ENCODE data around the gene REL. TPM values are rescaled to one million over a fixed set of nuclear protein-coding genes. Genes with fewer than 3 reads are reported as not detected.

REL gene
- total RNA-seq, 2 experiments from 2014 or later, result 42.7 to 55.9 TPM

DNA sequence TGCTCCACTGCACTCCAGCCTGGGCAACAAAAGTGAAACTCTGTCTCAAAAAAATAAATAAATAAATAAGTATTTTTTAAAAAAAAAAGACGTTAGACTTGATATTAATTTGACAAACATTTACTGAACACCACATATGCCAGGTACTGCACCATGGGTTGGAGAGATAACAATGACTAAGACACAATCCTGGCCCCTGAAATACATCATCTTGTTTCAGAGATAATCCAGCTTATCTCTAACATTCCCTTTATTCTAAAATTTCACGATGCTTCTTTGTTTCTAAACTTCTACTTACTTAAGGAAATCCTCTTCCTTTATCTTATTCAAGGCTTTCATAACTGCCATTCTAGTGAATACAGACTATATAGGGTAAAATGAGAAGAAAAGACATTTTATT is 81.2 kb downstream of the REL start:
- Mint-ChIP-seq H3K27ac (no peak overlapping the region), H3K27me3 (no peaks in the 10 kb centered on the region), H3K36me3 (ENCODE audit: low read depth) (peaks cover 5% of the 10 kb centered on the region), H3K9me3 (ENCODE audit: low read depth) (no peaks in the 10 kb centered on the region), H3K4me3 (no peak overlapping the region), H3K4me1 (peaks cover 32% of the 10 kb centered on the region)
- intact Hi-C loops (cut with DNase I, micrococcal nuclease), result no loop called here
- ATAC-seq (no peak), DNase-seq (no peak)
- ChIA-PET POLR2A (no interaction called here), CTCF (interaction anchor here (3.9 kb wide), 1 partner anchor 12 kb away, joined by 22 read pairs; no protein-coding TSS in a partner anchor)

DNA sequence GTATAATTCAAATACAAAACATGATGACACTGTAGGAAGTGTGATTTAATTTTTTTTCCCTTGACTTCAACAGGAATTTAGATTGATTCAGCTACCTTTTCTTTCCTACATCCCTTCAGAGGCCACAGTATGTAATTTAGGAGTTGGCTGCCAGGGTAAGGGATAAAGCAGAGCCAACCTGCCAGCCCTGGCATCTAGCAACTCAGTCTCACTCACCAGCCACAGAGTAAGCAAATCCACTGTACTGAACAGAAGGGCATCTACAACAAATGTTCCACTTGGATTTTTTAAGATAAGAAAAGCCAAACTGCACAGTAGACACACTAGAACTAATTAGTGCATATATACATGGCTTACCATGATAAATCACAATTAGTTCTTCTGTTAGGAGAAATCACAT is 81.8 kb downstream of the REL start:
- POLR2A ChIA-PET, result no interaction called here
- DNase-seq (no peak), ATAC-seq (no peak)
- peaks cover 36% of the 10 kb centered on the region for H3K4me1 Mint-ChIP-seq
- no peak overlapping the region for H3K27ac Mint-ChIP-seq
- H3K4me3 Mint-ChIP-seq, result no peak overlapping the region
- intact Hi-C loops (cut with DNase I, micrococcal nuclease), result no loop called here
- CTCF ChIA-PET, result interaction anchor here (2.8 to 3.9 kb wide), 2 partner anchors 12 to 35 kb away, joined by 13 to 22 read pairs; no protein-coding TSS in a partner anchor
- H3K27me3 Mint-ChIP-seq, result no peaks in the 10 kb centered on the region
- H3K36me3 Mint-ChIP-seq (ENCODE audit: low read depth), result peaks cover 5% of the 10 kb centered on the region
- H3K9me3 Mint-ChIP-seq (ENCODE audit: low read depth), result no peaks in the 10 kb centered on the region

DNA sequence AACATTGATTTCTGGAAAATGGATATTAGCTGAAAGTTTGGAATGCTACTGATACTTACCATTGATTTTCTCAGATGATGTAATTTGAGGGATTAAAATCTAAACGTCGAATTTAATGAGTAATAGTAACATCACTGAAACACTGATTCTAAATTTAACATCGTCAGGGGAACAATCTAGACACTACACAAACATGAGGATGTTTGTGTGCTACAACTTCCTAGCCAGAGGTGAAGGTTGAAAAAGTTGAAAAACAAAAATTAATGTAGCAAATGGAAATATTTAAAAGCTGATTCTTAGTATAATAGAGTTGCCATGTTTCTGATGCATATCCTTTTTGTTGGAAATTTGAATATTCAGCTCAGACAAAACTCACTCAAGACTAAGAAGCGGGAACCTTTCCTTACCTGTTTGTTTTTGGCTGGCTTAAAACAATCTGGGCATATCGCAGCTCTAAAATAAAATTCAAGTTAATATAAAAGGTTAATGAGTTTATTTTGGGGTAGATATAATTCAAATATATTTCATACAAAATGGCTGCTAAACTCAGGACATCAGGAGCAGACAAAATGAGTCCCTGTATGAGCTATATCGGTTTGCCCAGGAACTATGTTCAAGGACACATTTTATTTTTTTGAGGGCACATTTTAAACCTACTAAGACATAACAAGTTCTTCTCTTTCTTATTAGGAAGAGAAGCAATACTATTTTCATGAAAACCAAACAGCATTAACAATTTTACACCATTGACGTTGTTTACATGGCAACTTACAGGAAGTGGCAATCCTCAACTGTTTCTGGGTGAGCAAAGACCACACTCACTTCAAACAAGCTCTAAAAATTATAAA is 83.5 kb downstream of the REL start:
- POLR2A ChIA-PET, result interaction anchor here (0.6 kb wide), 1 partner anchor 31 kb away, joined by 5 read pairs; no protein-coding TSS in a partner anchor
- Mint-ChIP-seq H3K27ac (peak overlapping the region; percentile 42), H3K4me1 (peaks cover 38% of the 10 kb centered on the region), H3K36me3 (ENCODE audit: low read depth) (peaks cover 4% of the 10 kb centered on the region), H3K9me3 (ENCODE audit: low read depth) (no peaks in the 10 kb centered on the region), H3K27me3 (no peaks in the 10 kb centered on the region), H3K4me3 (no peak overlapping the region)
- CTCF ChIA-PET, result interaction anchor here (0.5 to 3.9 kb wide), 14 partner anchors 9 to 730 kb away, joined by 3 to 22 read pairs (median 3); no protein-coding TSS in a partner anchor
- no peak for DNase-seq
- intact Hi-C loops (cut with DNase I, micrococcal nuclease), result no loop called here
- ATAC-seq, result no peak

DNA sequence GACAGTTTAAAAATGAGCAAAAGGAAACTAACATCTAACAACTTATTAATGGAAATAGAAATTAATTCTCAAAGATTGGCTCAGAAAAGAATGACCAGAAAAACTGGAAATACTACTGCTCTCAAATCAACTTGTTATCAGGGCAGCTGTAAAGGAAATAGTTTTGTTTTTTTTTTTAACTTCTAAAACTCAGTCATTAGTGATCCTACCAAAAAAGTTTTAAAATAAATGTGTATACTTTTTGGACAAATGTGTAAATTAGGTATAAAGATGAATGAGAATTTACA is 84.1 kb downstream of the REL start:
- Mint-ChIP-seq H3K27me3 (no peaks in the 10 kb centered on the region), H3K9me3 (ENCODE audit: low read depth) (no peaks in the 10 kb centered on the region), H3K36me3 (ENCODE audit: low read depth) (peaks cover 4% of the 10 kb centered on the region), H3K27ac (peak overlapping the region; percentile 42), H3K4me1 (peaks cover 38% of the 10 kb centered on the region), H3K4me3 (no peak overlapping the region)
- ChIA-PET CTCF (interaction anchor here (0.8 to 3.9 kb wide), 8 partner anchors 10 to 161 kb away, joined by 3 to 22 read pairs (median 5); no protein-coding TSS in a partner anchor), POLR2A (interaction anchor here (0.6 kb wide), 1 partner anchor 32 kb away, joined by 5 read pairs; no protein-coding TSS in a partner anchor)
- DNase-seq, result no peak
- intact Hi-C loops (cut with DNase I, micrococcal nuclease), result no loop called here
- no peak for ATAC-seq

DNA sequence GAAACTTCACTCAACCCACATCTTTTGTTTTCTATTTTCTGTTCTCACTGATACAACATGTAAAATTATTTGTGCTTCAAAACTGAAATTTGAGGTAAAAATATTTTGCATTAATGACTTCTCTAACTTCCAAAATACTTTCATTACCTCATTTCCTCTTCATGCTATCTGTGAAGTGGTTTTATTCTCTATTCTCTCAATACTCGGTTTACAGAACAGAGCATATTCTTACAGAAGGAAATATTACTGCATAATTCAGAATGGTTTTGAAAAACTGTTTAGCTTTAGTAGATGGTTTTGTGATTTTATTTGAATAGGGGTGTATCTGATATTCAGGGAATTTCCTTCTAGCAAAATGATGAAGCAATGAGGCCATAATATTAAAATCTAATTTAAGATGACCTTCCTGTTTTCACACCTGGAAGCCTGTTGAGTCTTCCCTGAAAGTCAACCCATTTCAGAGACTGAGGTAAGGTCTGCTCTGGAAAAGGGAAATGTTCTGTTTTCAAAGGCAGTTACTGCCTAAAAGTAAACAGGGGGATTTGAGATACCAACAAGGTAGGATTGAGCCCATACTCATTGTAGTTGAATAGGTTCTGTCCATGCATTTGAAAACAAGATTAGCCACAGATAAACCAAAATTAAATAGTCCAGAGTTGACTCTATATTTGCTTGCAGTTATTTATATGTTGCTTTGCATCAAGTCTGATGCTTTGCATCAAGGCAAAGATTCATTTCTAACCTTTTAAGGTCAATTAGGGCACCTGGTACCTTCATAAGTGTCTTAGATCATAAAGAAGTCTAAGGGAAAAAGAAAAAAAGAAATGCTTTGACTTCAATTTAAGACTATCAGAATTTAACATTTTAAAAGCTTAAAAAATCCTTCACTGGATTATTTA is 85.4 kb downstream of the REL start:
- CTCF ChIA-PET, result interaction anchor here (0.6 to 1.6 kb wide), 6 partner anchors 25 to 1317 kb away, joined by 3 to 6 read pairs (median 3); no protein-coding TSS in a partner anchor
- Mint-ChIP-seq H3K36me3 (ENCODE audit: low read depth) (peaks cover 4% of the 10 kb centered on the region), H3K4me3 (peak overlapping the region; percentile 6), H3K27me3 (no peaks in the 10 kb centered on the region), H3K9me3 (ENCODE audit: low read depth) (no peaks in the 10 kb centered on the region), H3K4me1 (peaks cover 45% of the 10 kb centered on the region), H3K27ac (peak overlapping the region; percentile 74)
- ATAC-seq, result no peak
- intact Hi-C loops (cut with DNase I, micrococcal nuclease), result no loop called here
- DNase-seq, result no peak
- POLR2A ChIA-PET, result no interaction called here

DNA sequence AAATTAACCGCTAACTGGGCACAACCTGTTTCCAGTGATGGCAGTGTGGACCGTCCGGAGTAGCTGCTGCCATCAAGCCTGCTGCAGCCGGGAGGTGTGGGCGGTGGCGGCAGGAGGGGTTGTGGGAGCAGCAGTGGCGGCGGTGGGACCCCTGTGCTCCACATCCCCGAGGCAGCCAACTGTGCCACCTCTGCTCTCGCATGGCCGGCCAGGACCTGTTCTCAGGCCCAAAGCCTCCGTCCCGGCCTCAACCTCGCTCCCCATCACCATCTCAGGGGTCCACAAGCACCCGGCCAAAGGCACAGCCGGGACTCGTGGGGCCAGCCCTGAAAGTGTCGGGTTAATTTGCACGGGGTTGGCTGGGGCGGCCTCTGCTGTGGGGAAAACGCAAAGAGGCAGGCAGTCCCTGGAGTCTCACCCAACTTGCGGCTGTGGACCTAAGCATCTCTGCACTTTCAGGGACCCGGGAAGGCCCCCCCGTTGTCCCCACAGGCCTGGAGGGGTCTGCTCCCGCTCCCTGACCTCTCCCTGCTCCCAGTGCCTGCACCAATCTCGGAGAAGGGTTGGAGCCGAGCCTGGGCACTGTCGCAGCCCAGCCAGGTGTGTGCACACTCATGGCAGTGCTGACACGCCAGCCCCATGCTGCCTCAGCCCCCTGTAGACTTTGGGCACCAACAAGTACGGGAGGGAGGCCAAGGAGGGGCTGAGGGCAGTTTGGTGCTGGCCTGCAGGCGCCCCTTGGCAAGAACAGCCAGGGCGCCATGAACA is 91.7 kb downstream of the REL start:
- peaks cover 41% of the 10 kb centered on the region for H3K4me1 Mint-ChIP-seq
- DNase-seq (no peak), ATAC-seq (no peak)
- intact Hi-C loops (cut with DNase I, micrococcal nuclease), result no loop called here
- H3K36me3 Mint-ChIP-seq (ENCODE audit: low read depth), result peaks cover 2% of the 10 kb centered on the region
- no peak overlapping the region for H3K4me3 Mint-ChIP-seq
- CTCF ChIA-PET, result interaction anchor here (0.8 to 3.4 kb wide), 4 partner anchors 9 to 166 kb away, joined by 3 to 22 read pairs (median 4); no protein-coding TSS in a partner anchor
- H3K9me3 Mint-ChIP-seq (ENCODE audit: low read depth), result no peaks in the 10 kb centered on the region
- POLR2A ChIA-PET, result no interaction called here
- H3K27ac Mint-ChIP-seq, result no peak overlapping the region
- no peaks in the 10 kb centered on the region for H3K27me3 Mint-ChIP-seq

DNA sequence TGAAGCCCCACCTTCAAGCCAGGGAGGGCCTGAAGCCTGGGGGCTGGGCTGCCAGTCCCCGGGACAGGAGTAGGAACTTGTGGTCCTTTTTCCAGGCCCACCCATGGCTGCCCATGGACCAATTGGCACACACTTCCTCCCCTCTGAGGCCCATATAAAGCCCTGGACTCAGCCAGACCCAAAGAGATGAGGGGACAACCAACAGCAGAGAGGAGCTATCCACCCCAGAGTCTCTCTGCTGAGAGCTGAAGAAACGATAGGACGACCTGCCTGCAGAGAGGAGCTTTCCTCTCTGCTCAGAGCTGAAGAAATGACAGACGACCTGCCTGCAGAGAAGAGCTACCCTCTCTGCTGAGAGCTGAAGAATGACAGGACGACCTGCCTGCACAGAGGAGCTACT is 92.3 kb downstream of the REL start:
- Mint-ChIP-seq H3K27ac (no peak overlapping the region), H3K9me3 (ENCODE audit: low read depth) (no peaks in the 10 kb centered on the region), H3K27me3 (no peaks in the 10 kb centered on the region), H3K4me3 (no peak overlapping the region), H3K4me1 (peaks cover 42% of the 10 kb centered on the region), H3K36me3 (ENCODE audit: low read depth) (peaks cover 2% of the 10 kb centered on the region)
- intact Hi-C loops (cut with DNase I, micrococcal nuclease), result no loop called here
- DNase-seq (no peak), ATAC-seq (no peak)
- POLR2A ChIA-PET, result no interaction called here
- CTCF ChIA-PET, result interaction anchor here (0.9 to 3.4 kb wide), 4 partner anchors 10 to 167 kb away, joined by 3 to 22 read pairs (median 4); no protein-coding TSS in a partner anchor

DNA sequence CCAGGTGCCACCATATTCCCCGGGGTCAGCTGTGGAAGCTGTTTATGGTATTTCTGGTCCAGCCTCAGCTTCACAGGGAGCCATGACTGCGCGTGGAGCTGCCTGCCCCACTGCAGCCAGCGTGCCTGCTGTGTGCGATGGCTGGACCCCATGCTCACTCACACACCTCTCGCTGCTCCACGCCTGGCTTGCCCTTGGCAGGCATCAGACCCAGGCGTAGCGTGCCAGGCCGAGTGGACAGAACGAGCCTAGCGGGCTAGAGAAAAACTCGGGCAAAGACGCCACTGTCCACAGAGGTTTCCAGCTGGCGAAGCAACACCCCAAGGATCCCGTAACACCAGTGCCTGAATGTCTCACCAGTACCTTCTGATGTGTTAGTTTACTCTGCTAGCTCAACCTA is 93.3 kb downstream of the REL start:
- peaks cover 47% of the 10 kb centered on the region for H3K4me1 Mint-ChIP-seq
- peaks cover 2% of the 10 kb centered on the region for H3K36me3 Mint-ChIP-seq (ENCODE audit: low read depth)
- ChIA-PET POLR2A (interaction anchor here (0.7 kb wide), 1 partner anchor 93 kb away, joined by 4 read pairs; the partner anchor contains the start of gene REL), CTCF (interaction anchor here (0.5 to 3.4 kb wide), 4 partner anchors 11 to 24 kb away, joined by 3 to 22 read pairs (median 3); no protein-coding TSS in a partner anchor)
- intact Hi-C loops (cut with DNase I, micrococcal nuclease), result no loop called here
- no peaks in the 10 kb centered on the region for H3K27me3 Mint-ChIP-seq
- ATAC-seq (no peak), DNase-seq (no peak)
- no peaks in the 10 kb centered on the region for H3K9me3 Mint-ChIP-seq (ENCODE audit: low read depth)
- no peak overlapping the region for H3K4me3 Mint-ChIP-seq
- H3K27ac Mint-ChIP-seq, result no peak overlapping the region

Other genes with a start within 250 kb of the REL start
- gene PAPOLG, start 125.3 kb upstream of the REL start, total RNA-seq, result 10 to 100 TPM; 13.8 to 14.2 TPM
- gene PEX13, start 136.1 kb downstream of the REL start, total RNA-seq, result 10 to 100 TPM; 14.4 to 19.9 TPM
- 1 to 10 TPM; 8.5 to 8.9 TPM for gene PUS10, start 136.7 kb downstream of the REL start, total RNA-seq
- 1 to 10 TPM; 2.5 to 3.0 TPM for gene SANBR, start 184.3 kb downstream of the REL start, total RNA-seq

Measured in activated CD4-positive, alpha-beta T cell treated with anti-CD3 and anti-CD28 coated beads for 36 hours (primary cell).